GM06990 (cell line): ENCODE results near the gene MRPS18A.
A peak's percentile ranks its signal among the peaks of the same experiment; 100 is the strongest.
"Not testable (repeated sequence)": the region's sequence is repeated elsewhere in the genome, so short reads cannot be mapped to it uniquely, and the experiment has no call there.

Experiments used
- DNase-seq: peaks from one replicate; pipeline ENCODE4 v3.0.0-alpha.2; 2011; ENCODE audit not compliant: insufficient read length; ENCODE audit errors: extremely low read depth
- H3K27me3 ChIP-seq: replicated peaks from 2 replicates; pipeline ENCODE4 v1.6.0; 2011; ENCODE audit warnings: low read length; ENCODE audit not compliant: control insufficient read depth, insufficient read depth
- H3K36me3 ChIP-seq: 2 replicates; pipeline ENCODE4 v1.5.1; 2011; ENCODE audit warnings: low read length; ENCODE audit not compliant: control insufficient read depth, insufficient read depth
- H3K4me3 ChIP-seq: replicated peaks from 2 replicates; pipeline ENCODE4 v1.5.1; 2011; ENCODE audit warnings: low read depth, mild to moderate bottlenecking, control low read depth, low read length
- CTCF ChIP-seq: IDR thresholded peaks from 2 replicates; pipeline ENCODE4 v1.5.1; 2011; ENCODE audit warnings: low read length, control low read depth, mild to moderate bottlenecking, inconsistent platforms; ENCODE audit not compliant: insufficient read depth, poor library complexity, severe bottlenecking

Gene MRPS18A

GRCh38 chr6:43635387-43636307 is 51.9 kb downstream of the MRPS18A start, which contains the start of gene MAD2L1BP:
MAD2L1BP (plus strand) TSS chr6:43635840; CDS start chr6:43635876, 36 bp downstream.
- Histone ChIP-seq H3K4me3 (peak within 1 kb of the TSS; percentile 94), H3K36me3 (peaks cover 10% of the 10 kb centered on the region), H3K27me3 (no peaks in the 10 kb centered on the region)
- TF ChIP-seq CTCF = no peak
- DNase-seq = peak; percentile 86

GRCh38 chr6:43634702-43635303 is 52.8 kb downstream of the MRPS18A start:
- TF ChIP-seq CTCF = no peak
- H3K4me3 ChIP-seq = no peak overlapping the region
- peaks cover 3% of the 10 kb centered on the region for H3K36me3 ChIP-seq
- H3K27me3 ChIP-seq = no peaks in the 10 kb centered on the region
- DNase-seq = no peak

- H3K36me3 ChIP-seq, H3K27me3 ChIP-seq, DNase-seq, H3K4me3 ChIP-seq: not testable (repeated sequence)
Measured at GRCh38 chr6:43633002-43633401, 54.6 kb downstream of the MRPS18A start.

GRCh38 chr6:43630980-43631619 is 56.5 kb downstream of the MRPS18A start:
- no peak for DNase-seq
- no peak for TF ChIP-seq CTCF

GRCh38 chr6:43629505-43630300 is 57.9 kb downstream of the MRPS18A start:
- Histone ChIP-seq H3K4me3 (peak overlapping the region; percentile 88), H3K36me3 (peaks cover 13% of the 10 kb centered on the region), H3K27me3 (no peaks in the 10 kb centered on the region)
- TF ChIP-seq CTCF = no peak
- peak; percentile 91 for DNase-seq

More at GRCh38 chr6:43630980-43631619, 56.5 kb downstream of the MRPS18A start:
- peaks cover 2% of the 10 kb centered on the region for H3K36me3 ChIP-seq
- H3K4me3 ChIP-seq = no peak overlapping the region
- H3K27me3 ChIP-seq = no peaks in the 10 kb centered on the region
